ENCODE measurements around the gene TUBA1C. TPM values are rescaled to one million over a fixed set of nuclear protein-coding genes. Genes with fewer than 3 reads are reported as not detected.
"Not testable (repeated sequence)": the region's sequence is repeated elsewhere in the genome, so short reads cannot be mapped to it uniquely, and the experiment has no call there.

TUBA1C gene
- total RNA-seq, 1 donor from 2014 or later = 59.8 TPM

DNA sequence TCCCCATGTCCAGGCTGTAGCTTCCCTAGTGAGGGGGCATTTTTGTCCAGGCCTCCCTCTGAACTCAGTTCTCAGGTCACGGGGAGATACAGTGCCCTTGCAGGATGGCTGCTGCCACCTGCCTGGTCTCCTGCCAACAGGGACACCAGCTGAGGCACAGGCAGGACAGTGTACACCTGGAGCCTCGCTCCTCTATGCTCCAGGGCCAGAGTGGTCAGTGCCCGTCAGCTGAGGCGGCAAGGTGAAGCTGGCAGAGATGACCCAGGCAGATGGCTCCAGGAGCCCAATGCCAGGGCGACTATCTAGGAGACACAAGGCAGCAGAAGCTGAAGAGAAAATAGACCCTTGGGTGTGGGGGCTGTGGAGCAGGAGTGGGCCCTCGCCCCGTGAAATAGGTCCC lies 12.6 kb downstream of the TUBA1C start:
- ATAC-seq (no peak), DNase-seq (ENCODE audit: low spot score) (no peak)
- intact Hi-C loops (cut with DNase I) = no loop called here

- ATAC-seq (no peak), DNase-seq (ENCODE audit: low spot score) (no peak)
- intact Hi-C loops (cut with DNase I) = no loop called here
Measured at GRCh38 chr12:49279706-49280159, 14.9 kb downstream of the TUBA1C start.

DNA sequence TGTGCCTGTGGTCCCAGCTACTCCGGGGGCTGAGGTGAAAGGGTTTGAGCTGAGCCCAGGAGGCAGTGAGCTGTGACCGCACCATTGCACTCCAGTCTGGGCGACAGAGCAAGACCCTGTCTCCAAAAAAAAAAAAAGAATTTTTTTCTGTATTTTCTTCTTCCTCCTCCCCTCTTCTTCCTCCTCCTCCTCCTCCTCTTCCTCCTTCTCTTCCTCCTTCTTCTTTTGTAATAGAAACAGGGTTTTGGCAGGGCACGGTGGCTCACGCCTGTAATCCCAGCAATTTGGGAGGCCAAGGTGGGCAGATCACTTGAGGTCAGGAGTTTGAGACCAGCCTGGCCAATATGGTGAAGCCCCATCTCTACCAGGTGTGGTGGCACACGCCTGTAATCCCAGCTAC lies 15.7 kb downstream of the TUBA1C start:
- intact Hi-C loops (cut with DNase I); ATAC-seq; DNase-seq (ENCODE audit: low spot score): not testable (repeated sequence)

DNA sequence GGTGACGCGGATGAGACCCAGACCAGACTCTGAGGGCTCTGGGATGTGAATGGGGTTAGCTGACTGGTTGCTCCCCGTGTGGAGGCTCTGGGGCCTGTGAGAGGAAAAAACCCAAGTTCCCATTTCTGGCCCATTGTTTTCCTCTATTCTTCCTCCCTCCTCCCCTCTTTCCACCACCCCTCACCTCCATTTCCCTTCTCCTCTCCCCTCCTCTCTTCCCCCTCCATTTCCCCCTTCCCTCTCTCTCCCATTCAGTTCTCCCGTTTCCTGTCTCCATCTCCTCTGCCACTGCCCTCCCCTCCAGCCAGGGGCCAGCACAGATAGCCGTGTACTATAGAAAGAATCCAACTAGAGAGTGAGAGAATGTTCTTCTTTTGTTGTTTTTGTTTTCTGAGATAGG lies 17.4 kb downstream of the TUBA1C start:
- no peak for DNase-seq (ENCODE audit: low spot score)
- intact Hi-C loops (cut with DNase I) = no loop called here
- no peak for ATAC-seq

GRCh38 chr12:49282740-49283375 lies 18.0 kb downstream of the TUBA1C start:
- DNase-seq (ENCODE audit: low spot score); ATAC-seq; intact Hi-C loops (cut with DNase I): not testable (repeated sequence)

GRCh38 chr12:49283541-49284429 lies 18.9 kb downstream of the TUBA1C start:
- ATAC-seq = no peak
- intact Hi-C loops (cut with DNase I) = no loop called here
- DNase-seq (ENCODE audit: low spot score) = no peak

DNA sequence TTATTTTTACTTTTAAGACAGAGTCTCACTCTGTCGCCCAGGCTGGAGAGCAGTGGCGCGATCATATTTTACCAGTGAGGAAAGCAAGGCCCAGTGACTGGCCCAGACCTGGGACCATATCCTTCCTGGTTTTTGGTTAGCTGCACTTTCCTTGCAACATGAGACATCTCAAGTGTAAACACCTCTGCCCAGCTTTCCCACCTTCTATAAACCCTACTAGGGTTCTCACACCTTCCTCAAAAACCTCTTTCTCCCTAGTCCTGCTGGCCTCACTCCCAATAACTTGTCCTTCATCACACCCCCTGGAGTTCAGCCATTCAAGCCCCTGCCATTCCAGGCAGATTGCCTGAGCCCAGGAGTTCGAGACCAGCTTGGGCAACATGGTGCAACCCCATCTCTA lies 19.8 kb downstream of the TUBA1C start:
- ATAC-seq = no peak
- intact Hi-C loops (cut with DNase I) = no loop called here
- no peak for DNase-seq (ENCODE audit: low spot score)

- DNase-seq (ENCODE audit: low spot score) = no peak
- intact Hi-C loops (cut with DNase I) = no loop called here
- ATAC-seq = no peak
Measured at GRCh38 chr12:49287876-49288275, 23.0 kb downstream of the TUBA1C start.

DNA sequence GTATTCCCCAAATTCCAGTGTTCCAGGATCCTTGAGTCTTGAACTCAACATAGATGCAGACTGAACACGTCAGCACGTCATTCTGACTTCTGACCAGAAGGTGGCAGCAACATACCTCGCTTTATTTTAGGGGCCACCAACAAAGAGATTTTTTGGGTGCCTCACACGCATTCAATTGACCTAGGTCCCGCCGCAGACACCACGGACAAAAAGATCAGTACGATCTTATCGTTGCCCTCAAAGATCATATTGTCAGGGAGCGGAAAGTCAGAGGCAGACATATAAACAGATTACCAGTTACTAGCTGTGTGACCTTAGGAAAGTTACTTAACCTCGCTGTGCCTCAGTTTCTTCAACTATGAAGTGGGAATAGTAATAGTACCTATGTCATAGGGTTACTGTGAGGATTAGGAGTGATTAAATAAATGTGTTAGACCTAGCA lies 23.6 kb downstream of the TUBA1C start:
- intact Hi-C loops (cut with DNase I) = no loop called here
- DNase-seq (ENCODE audit: low spot score) = peak; percentile 77
- peak; percentile 70 for ATAC-seq

- DNase-seq (ENCODE audit: low spot score) = no peak
- intact Hi-C loops (cut with DNase I) = no loop called here
Measured at GRCh38 chr12:49288922-49289555, 24.2 kb downstream of the TUBA1C start.

DNA sequence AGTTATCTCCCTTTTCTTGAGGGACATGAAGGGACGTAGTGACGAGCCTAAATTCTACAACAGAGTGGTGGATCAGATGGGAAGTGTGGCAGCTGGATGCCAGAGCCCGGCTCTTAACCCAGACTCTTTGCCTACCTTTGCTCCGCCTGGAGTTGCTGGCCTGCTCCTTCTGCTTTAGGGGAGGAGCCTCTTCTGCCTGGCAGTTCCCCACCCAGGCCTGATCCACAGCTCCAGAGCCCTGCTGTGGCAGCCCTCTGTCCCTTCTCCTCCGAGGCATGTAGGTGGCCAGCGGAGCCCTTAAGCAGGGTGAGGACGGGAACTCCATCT lies 27.8 kb downstream of the TUBA1C start:
- no peak for ATAC-seq
- no peak for DNase-seq (ENCODE audit: low spot score)
- intact Hi-C loops (cut with DNase I) = no loop called here

More at GRCh38 chr12:49288922-49289555, 24.2 kb downstream of the TUBA1C start:
- no peak for ATAC-seq

DNA sequence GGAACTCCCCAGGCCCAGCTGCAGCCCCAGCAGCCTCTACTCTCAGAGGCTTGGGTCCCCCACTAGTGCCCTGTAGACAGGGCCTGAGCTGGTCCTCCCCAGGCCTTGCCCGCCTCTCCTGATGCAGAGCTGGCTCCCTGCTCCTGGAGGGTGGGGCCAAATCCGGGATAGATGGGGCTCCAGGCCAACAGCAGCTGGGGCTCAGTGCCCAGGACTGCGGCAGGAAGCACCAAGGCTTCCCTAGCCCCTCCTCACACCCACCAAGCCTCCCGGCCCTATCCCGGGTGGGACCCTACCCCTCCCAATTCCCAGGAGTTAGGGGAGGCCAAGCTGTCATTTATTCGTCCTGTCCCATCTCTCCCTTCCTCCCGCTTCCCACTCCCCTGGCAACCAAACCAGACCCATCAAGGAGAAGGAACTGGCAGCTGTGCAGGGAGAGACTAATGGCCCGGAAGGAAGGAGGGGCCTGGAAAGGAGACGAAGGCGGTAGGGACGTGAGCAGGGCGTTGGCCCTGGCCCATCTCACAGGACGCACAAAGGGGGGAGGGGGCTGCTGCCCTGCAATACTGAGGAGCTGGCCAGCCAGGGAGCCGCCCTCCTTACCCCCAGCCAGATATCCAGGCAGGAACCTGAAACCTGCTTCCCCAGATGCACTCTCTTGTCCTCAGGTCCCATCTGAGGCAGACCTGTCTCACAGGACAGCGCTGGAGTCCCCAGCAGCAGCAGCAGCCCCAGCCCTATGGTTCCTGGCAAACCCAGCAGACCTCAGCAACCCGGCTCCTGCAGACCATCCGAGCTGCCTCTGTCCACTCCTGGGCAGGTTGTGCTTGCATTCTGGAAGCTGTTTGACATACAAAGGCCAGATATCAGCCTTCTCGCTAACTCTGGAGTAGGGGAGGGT lies 28.4 kb downstream of the TUBA1C start:
- DNase-seq (ENCODE audit: low spot score) (no peak), ATAC-seq (peak; percentile 56)
- intact Hi-C loops (cut with DNase I) = no loop called here

DNA sequence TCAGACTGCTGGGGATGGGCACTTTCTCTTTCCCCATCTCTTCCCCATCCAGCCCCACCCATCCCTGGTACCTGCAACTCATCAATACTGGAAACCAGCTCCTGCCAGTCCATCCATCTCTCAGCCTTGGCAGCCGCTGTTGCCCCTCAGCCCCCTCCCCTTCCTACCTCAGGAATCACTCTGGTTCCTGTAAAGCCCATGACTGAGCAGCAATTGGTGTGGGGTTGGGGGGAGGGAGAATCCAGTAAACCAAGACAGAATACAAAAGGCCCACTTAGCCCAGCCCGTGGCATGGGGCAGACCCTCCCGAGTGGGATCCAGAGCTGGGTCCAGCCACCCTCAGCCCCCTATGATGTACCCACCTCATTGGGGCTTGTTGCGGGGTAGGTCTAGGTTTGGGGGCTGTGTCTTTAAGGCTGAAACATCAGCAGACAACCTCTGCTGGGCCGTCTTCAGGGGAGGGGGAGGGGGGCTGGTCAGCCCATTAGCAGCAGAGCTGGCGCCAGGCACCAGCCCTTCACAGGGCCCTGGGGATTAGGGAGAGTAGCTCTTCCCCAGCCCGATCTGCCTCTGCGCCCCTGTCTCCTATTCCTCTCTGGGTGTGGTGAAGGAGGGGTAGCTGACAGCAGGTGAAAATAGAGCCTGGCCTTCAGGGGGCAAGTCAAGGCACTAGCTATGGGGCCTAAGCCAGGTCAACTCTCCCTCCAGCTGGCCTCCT lies 29.4 kb downstream of the TUBA1C start:
- intact Hi-C loops (cut with DNase I) = no loop called here
- no peak for ATAC-seq
- DNase-seq (ENCODE audit: low spot score) = no peak

GRCh38 chr12:49294804-49295081 lies 29.9 kb downstream of the TUBA1C start:
- intact Hi-C loops (cut with DNase I) = no loop called here
- DNase-seq (ENCODE audit: low spot score) (no peak), ATAC-seq (no peak)

GRCh38 chr12:49295082-49295936 lies 30.4 kb downstream of the TUBA1C start, which contains the start of gene PRPH:
Gene PRPH (plus strand): TSS chr12:49295147. CDS start chr12:49295201, 54 bp downstream.
- intact Hi-C loops (cut with DNase I) = no loop called here
- no peak for ATAC-seq
- no peak for DNase-seq (ENCODE audit: low spot score)

GRCh38 chr12:49296034-49296835 lies 31.4 kb downstream of the TUBA1C start:
- DNase-seq (ENCODE audit: low spot score) (no peak), ATAC-seq (no peak)
- intact Hi-C loops (cut with DNase I) = no loop called here
